CD4-positive, alpha-beta T cell treated with Interferon gamma for 1 hour (primary cell): ENCODE measurements around the gene ITGAV.

Experiments used
- DNase-seq: peaks from one replicate; pipeline ENCODE4 v3.0.0-alpha.2; 2020

The ITGAV gene

DNA sequence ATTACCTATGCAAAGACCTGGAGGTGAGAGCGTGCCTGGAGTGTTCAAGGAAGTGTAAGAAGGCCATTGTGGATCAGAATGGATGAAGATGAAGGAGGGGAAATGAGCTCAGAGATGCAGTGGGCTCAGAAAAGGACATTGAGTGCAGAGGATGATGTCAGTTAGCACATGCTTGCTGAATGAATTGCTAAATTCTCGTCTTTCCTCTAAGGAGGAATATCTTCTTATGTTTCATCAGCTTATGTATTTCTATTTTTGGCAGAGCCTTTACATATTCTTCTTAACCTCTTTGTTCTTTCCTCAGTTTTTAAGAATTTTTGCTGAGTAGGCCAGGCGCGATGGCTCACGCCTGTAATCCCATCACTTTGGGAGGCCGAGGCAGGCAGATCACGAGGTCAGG, 134.9 kb downstream of the ITGAV start:
- no peak for DNase-seq

DNA sequence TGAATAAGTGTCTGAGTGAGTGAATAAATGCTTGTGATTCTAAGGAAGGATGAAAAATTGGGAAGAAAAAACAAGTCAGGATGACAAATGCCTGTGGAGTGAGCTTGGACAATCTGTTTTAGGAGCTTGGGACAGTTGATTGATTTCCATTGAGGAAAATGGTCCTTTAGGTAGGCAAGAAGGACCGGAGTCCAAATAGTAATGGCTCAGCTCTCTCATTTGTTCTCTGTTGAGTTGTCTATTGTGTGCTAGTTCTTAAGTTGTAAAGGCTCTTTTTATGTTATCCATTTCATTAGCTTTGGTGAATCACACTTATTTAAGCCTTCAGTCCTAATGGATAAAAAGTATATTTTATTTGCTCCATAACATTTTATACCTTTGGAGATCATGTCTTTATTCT, 135.9 kb downstream of the ITGAV start:
- no peak for DNase-seq

DNA sequence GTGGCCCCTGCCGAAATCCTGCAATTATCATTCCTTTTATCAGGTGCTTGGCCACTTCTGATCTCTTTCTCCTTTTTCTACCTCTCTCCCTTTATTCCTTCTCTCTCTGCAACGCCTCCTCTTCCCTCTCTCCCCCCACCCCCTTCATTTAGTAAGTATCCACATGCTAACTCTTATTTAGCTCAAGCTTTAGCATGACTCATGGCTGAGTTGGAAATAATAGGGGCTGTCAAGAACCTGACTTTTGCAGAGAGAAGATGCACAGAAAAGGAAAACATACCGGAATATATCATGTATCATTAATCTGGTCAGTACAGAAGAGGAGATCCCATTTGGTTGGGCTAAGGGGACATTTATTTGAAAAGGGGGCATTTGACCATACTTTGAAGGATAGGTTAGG, 137.1 kb downstream of the ITGAV start:
- DNase-seq = no peak

DNA sequence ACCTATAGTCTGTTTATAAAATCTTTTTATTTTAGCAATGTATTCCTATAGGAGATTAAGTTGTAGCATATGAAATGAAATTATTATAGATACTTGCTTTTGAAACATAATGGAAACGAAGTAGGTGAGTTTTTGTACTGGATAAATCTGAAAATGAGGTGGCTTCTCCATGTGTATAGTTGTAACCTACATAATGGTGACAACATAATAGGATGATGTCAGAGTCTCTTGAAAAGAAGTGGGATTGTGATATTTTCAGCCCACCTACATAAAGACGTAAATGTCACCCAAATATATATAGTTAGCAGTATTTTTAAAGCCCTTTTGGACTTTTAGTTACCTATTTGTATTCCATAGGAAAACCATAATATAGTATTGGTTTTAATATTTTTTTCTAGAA, 138.8 kb downstream of the ITGAV start:
- no peak for DNase-seq
